HepG2 (cell line): Measurements from ENCODE around the gene PPOX. TPM values are rescaled to one million over a fixed set of nuclear protein-coding genes. Genes with fewer than 3 reads are reported as not detected.
A peak's percentile ranks its signal among the peaks of the same experiment; 100 is the strongest.

Source experiments
- ATF4 ChIP-seq, 2 experiments: fragments of 450-650 bp in 1 of 2; sonication (generic) in 1 of 2; formaldehyde crosslinking; IDR thresholded peaks; 2 replicates each; pipeline versions ENCODE4 v1.5.0 to v1.8.0; 2020 to 2022; ENCODE audit warnings: mild to moderate bottlenecking in 1 of 2, missing genetic modification reagents in 1 of 2
- CREBL2 ChIP-seq: sonication (generic); formaldehyde crosslinking; IDR thresholded peaks from 2 replicates; pipeline ENCODE4 v1.8.1; 2023; ENCODE audit warnings: missing genetic modification reagents, mild to moderate bottlenecking, borderline replicate concordance
- CREM ChIP-seq, 2 experiments: sonication (generic) in 1 of 2; formaldehyde crosslinking in 1 of 2; IDR thresholded peaks; 2 replicates each; pipeline versions ENCODE4 v1.4.0 to v1.6.1; 2016 to 2020; ENCODE audit warnings: antibody characterized with exemption in 1 of 2, mild to moderate bottlenecking in 1 of 2, missing genetic modification reagents in 1 of 2
- DNMT1 ChIP-seq: sonication (generic); formaldehyde crosslinking; IDR thresholded peaks from 2 replicates; pipeline ENCODE4 v1.5.1; 2020; ENCODE audit warnings: mild to moderate bottlenecking, missing genetic modification reagents
- FLYWCH1 ChIP-seq: sonication (generic); formaldehyde crosslinking; IDR thresholded peaks from 2 replicates; pipeline ENCODE4 v1.8.1; 2023; ENCODE audit warnings: mild to moderate bottlenecking, missing genetic modification reagents
- FOXO1 ChIP-seq: sonication (generic); formaldehyde crosslinking; IDR thresholded peaks from 2 replicates; pipeline ENCODE4 v1.4.0; 2020; ENCODE audit warnings: missing genetic modification reagents
- HDAC2 ChIP-seq: sonication (generic); formaldehyde crosslinking; IDR thresholded peaks from 2 replicates; pipeline ENCODE4 v1.4.0; 2020; ENCODE audit warnings: missing genetic modification reagents
- NR3C1 ChIP-seq: sonication (generic); formaldehyde crosslinking; IDR thresholded peaks from 2 replicates; pipeline ENCODE4 v1.4.0; 2020; ENCODE audit warnings: missing genetic modification reagents
- SNAI1 ChIP-seq: sonication (generic); formaldehyde crosslinking; IDR thresholded peaks from 2 replicates; pipeline ENCODE4 v1.5.0; 2020; ENCODE audit warnings: mild to moderate bottlenecking, missing genetic modification reagents, borderline replicate concordance
- SNAPC2 ChIP-seq: sonication (generic); formaldehyde crosslinking; IDR thresholded peaks from 2 replicates; pipeline ENCODE4 v1.8.1; 2022; ENCODE audit warnings: mild to moderate bottlenecking, missing genetic modification reagents
- SP2 ChIP-seq: sonication (generic); formaldehyde crosslinking; IDR thresholded peaks from 2 replicates; pipeline ENCODE4 v1.5.1; 2020; ENCODE audit warnings: mild to moderate bottlenecking, missing genetic modification reagents
- SPEN ChIP-seq: sonication (generic); formaldehyde crosslinking; IDR thresholded peaks from 2 replicates; pipeline ENCODE4 v1.5.1; 2020; ENCODE audit warnings: low read depth, mild to moderate bottlenecking, missing genetic modification reagents
- YY1 ChIP-seq: IDR thresholded peaks from 2 replicates; pipeline ENCODE4 v1.6.1; 2011; ENCODE audit warnings: low read length, low read depth, moderate library complexity, mild to moderate bottlenecking; ENCODE audit not compliant: insufficient read depth, insufficient replicate concordance
- ZFP36L2 ChIP-seq: sonication (generic); formaldehyde crosslinking; IDR thresholded peaks from 2 replicates; pipeline ENCODE4 v1.4.0; 2020; ENCODE audit warnings: missing genetic modification reagents
- ZNF530 ChIP-seq: sonication (generic); formaldehyde crosslinking; IDR thresholded peaks from 2 replicates; pipeline ENCODE4 v1.5.0; 2020; ENCODE audit warnings: low read depth, mild to moderate bottlenecking, missing genetic modification reagents
- ZNF563 ChIP-seq: sonication (generic); formaldehyde crosslinking; IDR thresholded peaks from 2 replicates; pipeline ENCODE4 v1.8.0; 2022; ENCODE audit warnings: mild to moderate bottlenecking, moderate library complexity, missing genetic modification reagents
- ZNF598 ChIP-seq: sonication (generic); formaldehyde crosslinking; IDR thresholded peaks from 2 replicates; pipeline ENCODE4 v1.5.1; 2020; ENCODE audit warnings: mild to moderate bottlenecking, missing genetic modification reagents, borderline replicate concordance
- ZNF629 ChIP-seq: sonication (generic); formaldehyde crosslinking; conservative IDR thresholded peaks from 2 replicates; pipeline ENCODE4 v1.5.0; 2020; ENCODE audit warnings: missing genetic modification reagents
- ZNF891 ChIP-seq: sonication (generic); formaldehyde crosslinking; IDR thresholded peaks from 2 replicates; pipeline ENCODE4 v1.5.0; 2020; ENCODE audit warnings: mild to moderate bottlenecking, missing genetic modification reagents
- polyA plus RNA-seq, 8 experiments: library from polyadenylated mRNA; depleted of rRNA in 3 of 8; stranded (reverse) in 7 of 8; unstranded in 1 of 8; fragments of >200 nt; fragmentation: Illumina TruSeq in 4 of 8; extraction: Trizol in 4 of 8; gene quantifications; 2 replicates each; pipeline versions ENCODE4 v1.2.1 to v1.2.3, GENCODE V29; 2011 to 2016; ENCODE audit warnings: low read depth in 4 of 8, missing spikeins in 1 of 8, mixed read lengths in 1 of 8; ENCODE audit not compliant: insufficient read depth in 1 of 8
- total RNA-seq, 5 experiments: library from RNA; depleted of rRNA; stranded (reverse); fragments of >200 nt; fragmentation: Illumina TruSeq; extraction: Trizol; gene quantifications; 2 replicates each; pipeline ENCODE4 v1.2.3, GENCODE V29; 2016; ENCODE audit warnings: low read depth in 1 of 5
- TF ChIP-seq, protein P1 (sequence below): sonication (generic); formaldehyde crosslinking; IDR thresholded peaks from 2 replicates; pipeline ENCODE4 v1.5.1; 2020; ENCODE audit warnings: mild to moderate bottlenecking, missing genetic modification reagents, moderate library complexity
- TF ChIP-seq, protein P2 (sequence below): sonication (generic); formaldehyde crosslinking; IDR thresholded peaks from 2 replicates; pipeline ENCODE4 v1.4.0; 2020; ENCODE audit warnings: missing genetic modification reagents, borderline replicate concordance
- TF ChIP-seq, protein P3 (sequence below): sonication (generic); formaldehyde crosslinking; IDR thresholded peaks from 2 replicates; pipeline ENCODE4 v1.4.0; 2020; ENCODE audit warnings: missing genetic modification reagents
- TF ChIP-seq, protein P4 (sequence below): sonication (generic); formaldehyde crosslinking; IDR thresholded peaks from 2 replicates; pipeline ENCODE4 v1.4.0; 2020; ENCODE audit warnings: mild to moderate bottlenecking, missing genetic modification reagents

The PPOX gene
- total and polyA plus RNA-seq, 2 of the 13 experiments (the other 11 are each of a cell fraction or from before 2014, with no cell fraction given), result 15.5 to 27.7 TPM

DNA sequence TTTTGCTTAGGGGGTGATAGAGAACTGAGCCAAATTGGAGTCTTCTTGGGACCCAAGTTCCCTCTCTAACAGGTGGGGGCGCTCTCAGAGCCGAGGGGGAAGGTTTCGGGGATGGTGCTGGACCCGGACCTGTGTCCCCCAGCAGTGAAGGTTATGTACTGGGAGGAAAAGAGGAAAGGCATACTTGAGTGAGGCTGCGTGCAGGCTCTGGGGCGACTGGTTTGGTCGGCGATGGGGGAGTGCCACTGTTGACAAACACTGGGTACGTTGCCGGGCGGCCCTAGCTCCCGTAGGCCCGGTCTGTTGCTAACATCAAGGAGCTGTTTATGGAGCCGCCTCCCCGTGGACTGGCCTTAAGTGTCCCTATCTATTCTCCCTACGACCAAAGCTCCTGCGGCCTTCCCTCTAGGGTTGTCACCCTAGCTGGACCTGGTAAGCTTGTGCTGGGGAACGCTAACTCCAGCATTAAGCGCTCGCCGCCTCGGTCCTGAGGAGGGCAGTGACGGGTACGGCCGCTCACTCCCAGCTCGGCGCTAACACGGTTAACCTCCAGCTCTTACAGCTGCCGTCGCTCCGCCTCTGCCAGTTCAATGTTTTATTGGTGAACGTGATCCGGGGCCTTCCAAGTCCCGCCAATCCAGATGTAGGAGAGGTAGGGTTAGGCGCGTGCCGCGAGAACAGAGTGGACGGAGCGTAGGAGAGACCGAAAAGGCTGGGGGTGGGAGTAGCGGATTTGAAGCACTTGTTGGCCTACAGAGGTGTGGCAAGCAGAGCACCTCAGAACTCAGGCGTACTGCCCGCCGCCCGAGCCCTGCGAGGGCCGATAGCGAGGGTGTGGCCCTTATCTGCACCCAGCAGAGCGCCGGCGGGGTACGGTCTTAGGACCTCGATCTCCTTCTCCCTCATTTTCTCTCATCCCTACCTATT, at the start of gene PPOX (continued):
- TF ChIP-seq CREM (IDR thresholded peaks at IDR 0.05), result peak; percentile 78
- no peak for TF ChIP-seq CREM (CRISPR knock-in tag; IDR thresholded peaks at IDR 0.05)
- TF ChIP-seq ZFP36L2 (CRISPR knock-in tag), result no peak
- TF ChIP-seq, protein P1, sequence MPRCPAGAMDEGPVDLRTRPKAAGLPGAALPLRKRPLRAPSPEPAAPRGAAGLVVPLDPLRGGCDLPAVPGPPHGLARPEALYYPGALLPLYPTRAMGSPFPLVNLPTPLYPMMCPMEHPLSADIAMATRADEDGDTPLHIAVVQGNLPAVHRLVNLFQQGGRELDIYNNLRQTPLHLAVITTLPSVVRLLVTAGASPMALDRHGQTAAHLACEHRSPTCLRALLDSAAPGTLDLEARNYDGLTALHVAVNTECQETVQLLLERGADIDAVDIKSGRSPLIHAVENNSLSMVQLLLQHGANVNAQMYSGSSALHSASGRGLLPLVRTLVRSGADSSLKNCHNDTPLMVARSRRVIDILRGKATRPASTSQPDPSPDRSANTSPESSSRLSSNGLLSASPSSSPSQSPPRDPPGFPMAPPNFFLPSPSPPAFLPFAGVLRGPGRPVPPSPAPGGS (CRISPR knock-in tag), result peak; percentile 38; the same call in 1 of the 2 replicates
- TF ChIP-seq ZNF598 (CRISPR knock-in tag), result no peak
- TF ChIP-seq ATF4 (CRISPR knock-in tag; IDR thresholded peaks at IDR 0.05), result no peak
- TF ChIP-seq, protein P2, sequence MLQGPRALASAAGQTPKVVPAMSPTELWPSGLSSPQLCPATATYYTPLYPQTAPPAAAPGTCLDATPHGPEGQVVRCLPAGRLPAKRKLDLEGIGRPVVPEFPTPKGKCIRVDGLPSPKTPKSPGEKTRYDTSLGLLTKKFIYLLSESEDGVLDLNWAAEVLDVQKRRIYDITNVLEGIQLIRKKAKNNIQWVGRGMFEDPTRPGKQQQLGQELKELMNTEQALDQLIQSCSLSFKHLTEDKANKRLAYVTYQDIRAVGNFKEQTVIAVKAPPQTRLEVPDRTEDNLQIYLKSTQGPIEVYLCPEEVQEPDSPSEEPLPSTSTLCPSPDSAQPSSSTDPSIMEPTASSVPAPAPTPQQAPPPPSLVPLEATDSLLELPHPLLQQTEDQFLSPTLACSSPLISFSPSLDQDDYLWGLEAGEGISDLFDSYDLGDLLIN (CRISPR knock-in tag), result no peak
- TF ChIP-seq, protein P3, sequence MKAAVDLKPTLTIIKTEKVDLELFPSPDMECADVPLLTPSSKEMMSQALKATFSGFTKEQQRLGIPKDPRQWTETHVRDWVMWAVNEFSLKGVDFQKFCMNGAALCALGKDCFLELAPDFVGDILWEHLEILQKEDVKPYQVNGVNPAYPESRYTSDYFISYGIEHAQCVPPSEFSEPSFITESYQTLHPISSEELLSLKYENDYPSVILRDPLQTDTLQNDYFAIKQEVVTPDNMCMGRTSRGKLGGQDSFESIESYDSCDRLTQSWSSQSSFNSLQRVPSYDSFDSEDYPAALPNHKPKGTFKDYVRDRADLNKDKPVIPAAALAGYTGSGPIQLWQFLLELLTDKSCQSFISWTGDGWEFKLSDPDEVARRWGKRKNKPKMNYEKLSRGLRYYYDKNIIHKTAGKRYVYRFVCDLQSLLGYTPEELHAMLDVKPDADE (CRISPR knock-in tag), result no peak
- TF ChIP-seq YY1, result peak; percentile 52
- no peak for TF ChIP-seq CREBL2
- TF ChIP-seq SP2 (CRISPR knock-in tag), result peak; percentile 83
- TF ChIP-seq SNAPC2 (CRISPR knock-in tag), result no peak
- TF ChIP-seq SNAI1 (CRISPR knock-in tag), result peak; percentile 75
- TF ChIP-seq ZNF891 (CRISPR knock-in tag), result no peak
- peak; percentile 48; the same call in 1 of the 2 replicates for TF ChIP-seq HDAC2 (CRISPR knock-in tag)
- peak; percentile 87 for TF ChIP-seq SPEN (CRISPR knock-in tag)
- TF ChIP-seq ZNF563 (CRISPR knock-in tag), result no peak
- TF ChIP-seq NR3C1 (CRISPR knock-in tag), result no peak
- TF ChIP-seq ZNF530 (CRISPR knock-in tag), result no peak
- TF ChIP-seq ZNF629, result no peak
- no peak for TF ChIP-seq FOXO1 (CRISPR knock-in tag)
- no peak for TF ChIP-seq FLYWCH1 (CRISPR knock-in tag)
- TF ChIP-seq, protein P4, sequence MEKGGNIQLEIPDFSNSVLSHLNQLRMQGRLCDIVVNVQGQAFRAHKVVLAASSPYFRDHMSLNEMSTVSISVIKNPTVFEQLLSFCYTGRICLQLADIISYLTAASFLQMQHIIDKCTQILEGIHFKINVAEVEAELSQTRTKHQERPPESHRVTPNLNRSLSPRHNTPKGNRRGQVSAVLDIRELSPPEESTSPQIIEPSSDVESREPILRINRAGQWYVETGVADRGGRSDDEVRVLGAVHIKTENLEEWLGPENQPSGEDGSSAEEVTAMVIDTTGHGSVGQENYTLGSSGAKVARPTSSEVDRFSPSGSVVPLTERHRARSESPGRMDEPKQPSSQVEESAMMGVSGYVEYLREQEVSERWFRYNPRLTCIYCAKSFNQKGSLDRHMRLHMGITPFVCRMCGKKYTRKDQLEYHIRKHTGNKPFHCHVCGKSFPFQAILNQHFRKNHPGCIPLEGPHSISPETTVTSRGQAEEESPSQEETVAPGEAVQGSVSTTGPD (CRISPR knock-in tag), result 0 out of 2 replicates have a peak, but pooled peaks have one; percentile 20
- no peak for TF ChIP-seq DNMT1 (CRISPR knock-in tag)
